A549 (cell line): ENCODE data around the gene RPL31.

ENCODE experiments used
- BHLHE40 ChIP-seq: IDR thresholded peaks from 2 replicates; pipeline ENCODE4 v1.6.1; 2012; ENCODE audit warnings: low read depth, low read length, inconsistent platforms
- KDM5A ChIP-seq: fragments of 200-600 bp; sonication (generic); IDR thresholded peaks from 2 replicates; pipeline ENCODE4 v1.6.1; 2016; ENCODE audit warnings: antibody characterized with exemption, mild to moderate bottlenecking
- POLR2A ChIP-seq: IDR thresholded peaks from 2 replicates; pipeline ENCODE4 v1.6.1; 2012; ENCODE audit warnings: mild to moderate bottlenecking, low read length
- POLR2AphosphoS2 ChIP-seq: conservative IDR thresholded peaks from 2 replicates; pipeline ENCODE4 v1.6.1; 2012; ENCODE audit warnings: low read length, improper control_type of control experiment, inconsistent platforms
- RFX5 ChIP-seq: fragments of 450-650 bp; IDR thresholded peaks from 2 replicates; pipeline ENCODE4 v1.7.1; 2014; ENCODE audit warnings: antibody characterized with exemption, mild to moderate bottlenecking, moderate library complexity
- SMC3 ChIP-seq: fragments of >200 bp; sonication (Bioruptor Twin); formaldehyde crosslinking; IDR thresholded peaks from 3 replicates; pipeline ENCODE4 v1.6.1; 2018; ENCODE audit warnings: inconsistent platforms
- TP53 ChIP-seq: fragments of 250-450 bp; sonication (Bioruptor Pico); IDR thresholded peaks from 2 replicates; pipeline ENCODE4 v1.5.0; 2021; ENCODE audit warnings: mild to moderate bottlenecking, moderate library complexity
- TF ChIP-seq, protein P1 (sequence below): fragments of >200 bp; sonication (Bioruptor Twin); formaldehyde crosslinking; IDR thresholded peaks from 3 replicates; pipeline ENCODE4 v1.5.1; 2016
- TF ChIP-seq, protein P2 (sequence below): fragments of 150-350 bp; IDR thresholded peaks from 2 replicates; pipeline ENCODE4 v1.6.1; 2014; ENCODE audit warnings: low read depth, mild to moderate bottlenecking, low read length
- TF ChIP-seq, protein P3 (sequence below): fragments of 200-600 bp; sonication (generic); IDR thresholded peaks from 2 replicates; pipeline ENCODE4 v1.6.1; 2016; ENCODE audit warnings: antibody characterized with exemption, mild to moderate bottlenecking, moderate library complexity

DNA sequence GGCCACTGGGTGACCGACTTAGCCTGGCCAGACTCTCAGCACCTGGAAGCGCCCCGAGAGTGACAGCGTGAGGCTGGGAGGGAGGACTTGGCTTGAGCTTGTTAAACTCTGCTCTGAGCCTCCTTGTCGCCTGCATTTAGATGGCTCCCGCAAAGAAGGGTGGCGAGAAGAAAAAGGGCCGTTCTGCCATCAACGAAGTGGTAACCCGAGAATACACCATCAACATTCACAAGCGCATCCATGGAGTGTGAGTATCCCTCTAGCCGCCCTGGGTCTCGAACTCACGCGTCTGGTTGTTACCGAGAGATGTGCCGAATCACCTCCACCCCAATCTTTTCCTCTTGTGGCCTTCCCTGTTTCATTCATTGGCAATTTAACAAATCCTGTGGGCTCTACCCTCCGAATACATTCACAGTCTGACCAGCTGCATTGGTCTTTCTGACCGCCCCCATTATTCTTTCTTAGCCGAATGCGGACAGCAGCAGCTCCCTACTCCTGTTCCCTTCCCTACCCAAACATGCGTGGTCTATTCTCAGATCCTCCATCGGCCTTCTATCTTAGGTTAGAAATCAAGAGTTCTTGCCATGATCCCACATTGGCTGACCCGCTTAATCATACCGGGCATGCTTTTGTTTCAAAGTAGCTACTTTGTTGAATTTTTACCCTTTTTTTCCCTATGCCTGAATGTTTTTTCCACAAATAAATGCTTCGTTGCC is 631 bp downstream of the RPL31 start:
- TF ChIP-seq, protein P1, sequence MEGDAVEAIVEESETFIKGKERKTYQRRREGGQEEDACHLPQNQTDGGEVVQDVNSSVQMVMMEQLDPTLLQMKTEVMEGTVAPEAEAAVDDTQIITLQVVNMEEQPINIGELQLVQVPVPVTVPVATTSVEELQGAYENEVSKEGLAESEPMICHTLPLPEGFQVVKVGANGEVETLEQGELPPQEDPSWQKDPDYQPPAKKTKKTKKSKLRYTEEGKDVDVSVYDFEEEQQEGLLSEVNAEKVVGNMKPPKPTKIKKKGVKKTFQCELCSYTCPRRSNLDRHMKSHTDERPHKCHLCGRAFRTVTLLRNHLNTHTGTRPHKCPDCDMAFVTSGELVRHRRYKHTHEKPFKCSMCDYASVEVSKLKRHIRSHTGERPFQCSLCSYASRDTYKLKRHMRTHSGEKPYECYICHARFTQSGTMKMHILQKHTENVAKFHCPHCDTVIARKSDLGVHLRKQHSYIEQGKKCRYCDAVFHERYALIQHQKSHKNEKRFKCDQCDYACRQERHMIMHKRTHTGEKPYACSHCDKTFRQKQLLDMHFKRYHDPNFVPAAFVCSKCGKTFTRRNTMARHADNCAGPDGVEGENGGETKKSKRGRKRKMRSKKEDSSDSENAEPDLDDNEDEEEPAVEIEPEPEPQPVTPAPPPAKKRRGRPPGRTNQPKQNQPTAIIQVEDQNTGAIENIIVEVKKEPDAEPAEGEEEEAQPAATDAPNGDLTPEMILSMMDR = no peak
- TF ChIP-seq KDM5A (no peak), SMC3 (no peak), BHLHE40 (no peak), POLR2A (no peak), RFX5 (no peak), TP53 (CRISPR knock-in tag) (no peak), POLR2AphosphoS2 (no peak; the same call in 1 of the 2 replicates)
- TF ChIP-seq, protein P2, sequence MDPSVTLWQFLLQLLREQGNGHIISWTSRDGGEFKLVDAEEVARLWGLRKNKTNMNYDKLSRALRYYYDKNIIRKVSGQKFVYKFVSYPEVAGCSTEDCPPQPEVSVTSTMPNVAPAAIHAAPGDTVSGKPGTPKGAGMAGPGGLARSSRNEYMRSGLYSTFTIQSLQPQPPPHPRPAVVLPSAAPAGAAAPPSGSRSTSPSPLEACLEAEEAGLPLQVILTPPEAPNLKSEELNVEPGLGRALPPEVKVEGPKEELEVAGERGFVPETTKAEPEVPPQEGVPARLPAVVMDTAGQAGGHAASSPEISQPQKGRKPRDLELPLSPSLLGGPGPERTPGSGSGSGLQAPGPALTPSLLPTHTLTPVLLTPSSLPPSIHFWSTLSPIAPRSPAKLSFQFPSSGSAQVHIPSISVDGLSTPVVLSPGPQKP = no peak
- TF ChIP-seq, protein P3, sequence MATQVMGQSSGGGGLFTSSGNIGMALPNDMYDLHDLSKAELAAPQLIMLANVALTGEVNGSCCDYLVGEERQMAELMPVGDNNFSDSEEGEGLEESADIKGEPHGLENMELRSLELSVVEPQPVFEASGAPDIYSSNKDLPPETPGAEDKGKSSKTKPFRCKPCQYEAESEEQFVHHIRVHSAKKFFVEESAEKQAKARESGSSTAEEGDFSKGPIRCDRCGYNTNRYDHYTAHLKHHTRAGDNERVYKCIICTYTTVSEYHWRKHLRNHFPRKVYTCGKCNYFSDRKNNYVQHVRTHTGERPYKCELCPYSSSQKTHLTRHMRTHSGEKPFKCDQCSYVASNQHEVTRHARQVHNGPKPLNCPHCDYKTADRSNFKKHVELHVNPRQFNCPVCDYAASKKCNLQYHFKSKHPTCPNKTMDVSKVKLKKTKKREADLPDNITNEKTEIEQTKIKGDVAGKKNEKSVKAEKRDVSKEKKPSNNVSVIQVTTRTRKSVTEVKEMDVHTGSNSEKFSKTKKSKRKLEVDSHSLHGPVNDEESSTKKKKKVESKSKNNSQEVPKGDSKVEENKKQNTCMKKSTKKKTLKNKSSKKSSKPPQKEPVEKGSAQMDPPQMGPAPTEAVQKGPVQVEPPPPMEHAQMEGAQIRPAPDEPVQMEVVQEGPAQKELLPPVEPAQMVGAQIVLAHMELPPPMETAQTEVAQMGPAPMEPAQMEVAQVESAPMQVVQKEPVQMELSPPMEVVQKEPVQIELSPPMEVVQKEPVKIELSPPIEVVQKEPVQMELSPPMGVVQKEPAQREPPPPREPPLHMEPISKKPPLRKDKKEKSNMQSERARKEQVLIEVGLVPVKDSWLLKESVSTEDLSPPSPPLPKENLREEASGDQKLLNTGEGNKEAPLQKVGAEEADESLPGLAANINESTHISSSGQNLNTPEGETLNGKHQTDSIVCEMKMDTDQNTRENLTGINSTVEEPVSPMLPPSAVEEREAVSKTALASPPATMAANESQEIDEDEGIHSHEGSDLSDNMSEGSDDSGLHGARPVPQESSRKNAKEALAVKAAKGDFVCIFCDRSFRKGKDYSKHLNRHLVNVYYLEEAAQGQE = no peak
